Measurements from ENCODE around the gene RETN. TPM values are rescaled to one million over a fixed set of nuclear protein-coding genes. Genes with fewer than 3 reads are reported as not detected.
"Not testable (repeated sequence)": the region's sequence is repeated elsewhere in the genome, so short reads cannot be mapped to it uniquely, and the experiment has no call there.

The RETN gene
- total and polyA plus RNA-seq, 2 of the 8 experiments (the other 6 are each of a cell fraction or from before 2014, with no cell fraction given): not detected

GRCh38 chr19:7643031-7643415, 25.8 kb upstream of the RETN start (continued):
- TF ChIP-seq EGR1 (IDR thresholded peaks at IDR 0.05; ENCODE audit: borderline replicate concordance, low read depth, low read length) (no peak), CHD1 (IDR thresholded peaks at IDR 0.05; ENCODE audit: low read depth, low read length) (no peak), YY1 (IDR thresholded peaks at IDR 0.05; ENCODE audit: low read depth, low read length) (no peak), TBP (IDR thresholded peaks at IDR 0.05; ENCODE audit: low read depth, low read length) (no peak), SP4 (IDR thresholded peaks at IDR 0.05; ENCODE audit: low read length) (no peak), RBBP5 (IDR thresholded peaks at IDR 0.05; ENCODE audit: borderline replicate concordance, low read depth, low read length) (no peak), GTF2F1 (IDR thresholded peaks at IDR 0.05; ENCODE audit: borderline replicate concordance, low read depth, low read length) (no peak), RXRA (IDR thresholded peaks at IDR 0.05; ENCODE audit: insufficient read depth, low read depth, low read length) (no peak)

- not testable (repeated sequence) for H2BK15ac ChIP-seq (ENCODE audit: low read length); H4K8ac ChIP-seq (ENCODE audit: extremely low read depth, insufficient read depth, low read length); H3K56ac ChIP-seq (replicated peaks; ENCODE audit: insufficient read length, low read depth, low read length); H3K23ac ChIP-seq (ENCODE audit: insufficient read length); H3K18ac ChIP-seq (ENCODE audit: extremely low read depth, low read length); H2AK5ac ChIP-seq (ENCODE audit: low read depth, low read length); H3K9ac ChIP-seq (replicated peaks in 1 of 4; ENCODE audit: extremely low read depth in 1 of 4, low read depth in 3 of 4, low read length in 3 of 4); H3K79me2 ChIP-seq (ENCODE audit: control insufficient read depth in 1 of 2, insufficient read depth in 2 of 2, low read length in 2 of 2); H4K91ac ChIP-seq (replicated peaks; ENCODE audit: insufficient read length, low read length); H3K79me1 ChIP-seq (ENCODE audit: low read depth, low read length); H3K4ac ChIP-seq (replicated peaks; ENCODE audit: insufficient read length, low read depth, low read length); H3K4me2 ChIP-seq (ENCODE audit: insufficient read depth in 1 of 2, low read depth in 2 of 2, low read length in 2 of 2); H3K4me1 ChIP-seq (replicated peaks in 1 of 4; ENCODE audit: control insufficient read depth in 3 of 4, insufficient read depth in 4 of 4, low read length in 3 of 4); H3K23me2 ChIP-seq (ENCODE audit: low read depth, low read length); H3K27ac ChIP-seq (ENCODE audit: low read depth, low read length); H3K27me3 ChIP-seq (replicated peaks in 1 of 4; ENCODE audit: control insufficient read depth in 3 of 4, extremely low read depth in 1 of 4, insufficient read depth in 3 of 4, low read length in 3 of 4); H2BK20ac ChIP-seq (ENCODE audit: low read length); H2BK120ac ChIP-seq (replicated peaks; ENCODE audit: low read depth, low read length); H3K4me3 ChIP-seq (ENCODE audit: extremely low read depth in 1 of 4, insufficient read depth in 2 of 4, low read depth in 3 of 4, low read length in 4 of 4); H3K9me3 ChIP-seq (ENCODE audit: insufficient read depth in 2 of 2, low read depth in 1 of 2, low read length in 1 of 2); H2AFZ ChIP-seq (ENCODE audit: low read length); H3K36me3 ChIP-seq (ENCODE audit: control insufficient read depth in 2 of 4, insufficient read depth in 4 of 4, low read length in 3 of 4); H3K14ac ChIP-seq (ENCODE audit: insufficient read length); H2BK5ac ChIP-seq (ENCODE audit: low read depth, low read length); H2BK12ac ChIP-seq (ENCODE audit: low read depth, low read length); H4K5ac ChIP-seq (ENCODE audit: insufficient read length, low read depth, low read length)
- ChIA-PET POLR2A (ENCODE audit: partially characterized antibody) (interaction anchor here (0.6 to 2.3 kb wide), 5 partner anchors 24 to 175 kb away, joined by 3 to 11 read pairs (median 3); partner anchors contain the start of gene TRAPPC5), CTCF (ENCODE audit: partially characterized antibody) (interaction anchor here (0.8 to 1.8 kb wide), 6 partner anchors 12 to 185 kb away, joined by 3 to 7 read pairs (median 4); no protein-coding TSS in a partner anchor)
- H4K20me1 ChIP-seq (replicated peaks in 1 of 2; ENCODE audit: control insufficient read depth in 1 of 2, insufficient read depth in 2 of 2, low read length in 2 of 2): peaks cover 0 to 16% of the 10 kb centered on the region in 2 experiments
- FAIRE-seq (peak; percentile 69), DNase-seq (ENCODE audit: low read depth in 1 of 2, low spot score in 2 of 2) (peak in 1 of 2 experiments; percentile 44)
- 70% methylated on average over 5 of the region's 10 CpGs; no CpG with 5 or more reads in 1 of the 2 experiments for WGBS, 2 experiments (ENCODE audit: extremely low coverage in 1 of 2, insufficient coverage in 1 of 2, insufficient read length in 1 of 2, insufficient replicate concordance in 2 of 2, low coverage in 1 of 2, low lambda C conversion rate in 2 of 2, missing lambda C conversion rate in 1 of 2)
Observed at GRCh38 chr19:7643629-7644549, 25.0 kb upstream of the RETN start.

Measured in H1 (cell line).